Measurements from ENCODE around the gene SORCS2.

Gene SORCS2

DNA sequence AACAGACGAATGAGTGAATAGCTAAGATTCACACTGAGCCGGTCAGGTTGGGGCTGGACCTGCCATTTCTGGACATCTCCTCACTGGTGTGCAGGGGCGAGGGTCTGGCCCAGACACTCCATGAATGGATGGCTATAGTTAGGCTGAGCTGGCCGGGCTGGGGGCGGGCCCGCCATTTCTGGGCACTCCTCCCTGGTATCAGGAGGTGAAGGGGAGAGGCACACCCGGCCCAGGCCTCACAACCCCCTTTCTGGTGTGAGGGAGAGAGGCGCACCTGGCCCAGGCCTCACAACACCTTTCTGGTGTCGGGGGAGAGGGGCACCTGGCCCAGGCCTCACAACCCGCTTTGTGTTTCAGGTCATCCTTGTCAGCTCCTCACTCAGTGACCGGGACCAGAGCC is 445.6 kb downstream of the SORCS2 start:
- DNase-seq (ENCODE audit: low read depth) = no peak

- DNase-seq (ENCODE audit: low read depth) = no peak
These were observed 446.2 kb downstream of the SORCS2 start for GRCh38 chr4:7638489-7638888.

GRCh38 chr4:7638984-7639789 is 446.8 kb downstream of the SORCS2 start:
- no peak for DNase-seq (ENCODE audit: low read depth)

GRCh38 chr4:7640136-7640535 is 447.8 kb downstream of the SORCS2 start:
- no peak for DNase-seq (ENCODE audit: low read depth)

GRCh38 chr4:7641712-7642111 is 449.4 kb downstream of the SORCS2 start:
- no peak for DNase-seq (ENCODE audit: low read depth)

GRCh38 chr4:7642741-7643458 is 450.6 kb downstream of the SORCS2 start:
- no peak for DNase-seq (ENCODE audit: low read depth)

- DNase-seq (ENCODE audit: low read depth) = no peak
These were observed 452.8 kb downstream of the SORCS2 start for GRCh38 chr4:7645158-7645557.

GRCh38 chr4:7645956-7646355 is 453.6 kb downstream of the SORCS2 start:
- no peak for DNase-seq (ENCODE audit: low read depth)

GRCh38 chr4:7646384-7647061 is 454.2 kb downstream of the SORCS2 start:
- no peak for DNase-seq (ENCODE audit: low read depth)

DNA sequence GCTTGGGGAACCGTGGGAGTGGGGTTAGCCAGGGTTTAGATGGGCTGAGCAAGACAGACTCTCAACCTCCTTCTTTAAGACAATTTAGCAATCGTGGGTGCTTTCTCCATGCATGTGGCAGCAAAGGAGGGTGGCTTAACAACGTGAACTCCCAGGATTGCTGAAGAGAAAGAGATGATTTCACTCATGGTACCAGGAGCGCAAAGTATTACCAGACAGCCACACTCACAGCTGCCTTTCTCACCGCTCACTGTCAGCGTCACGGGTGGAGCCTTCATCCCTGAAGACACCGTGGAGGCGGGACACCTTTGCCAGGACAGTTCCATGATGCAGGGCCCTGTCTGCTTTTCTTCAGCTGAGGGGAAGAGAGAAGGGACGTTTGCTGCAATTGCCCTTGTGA is 454.8 kb downstream of the SORCS2 start:
- DNase-seq (ENCODE audit: low read depth) = no peak

DNA sequence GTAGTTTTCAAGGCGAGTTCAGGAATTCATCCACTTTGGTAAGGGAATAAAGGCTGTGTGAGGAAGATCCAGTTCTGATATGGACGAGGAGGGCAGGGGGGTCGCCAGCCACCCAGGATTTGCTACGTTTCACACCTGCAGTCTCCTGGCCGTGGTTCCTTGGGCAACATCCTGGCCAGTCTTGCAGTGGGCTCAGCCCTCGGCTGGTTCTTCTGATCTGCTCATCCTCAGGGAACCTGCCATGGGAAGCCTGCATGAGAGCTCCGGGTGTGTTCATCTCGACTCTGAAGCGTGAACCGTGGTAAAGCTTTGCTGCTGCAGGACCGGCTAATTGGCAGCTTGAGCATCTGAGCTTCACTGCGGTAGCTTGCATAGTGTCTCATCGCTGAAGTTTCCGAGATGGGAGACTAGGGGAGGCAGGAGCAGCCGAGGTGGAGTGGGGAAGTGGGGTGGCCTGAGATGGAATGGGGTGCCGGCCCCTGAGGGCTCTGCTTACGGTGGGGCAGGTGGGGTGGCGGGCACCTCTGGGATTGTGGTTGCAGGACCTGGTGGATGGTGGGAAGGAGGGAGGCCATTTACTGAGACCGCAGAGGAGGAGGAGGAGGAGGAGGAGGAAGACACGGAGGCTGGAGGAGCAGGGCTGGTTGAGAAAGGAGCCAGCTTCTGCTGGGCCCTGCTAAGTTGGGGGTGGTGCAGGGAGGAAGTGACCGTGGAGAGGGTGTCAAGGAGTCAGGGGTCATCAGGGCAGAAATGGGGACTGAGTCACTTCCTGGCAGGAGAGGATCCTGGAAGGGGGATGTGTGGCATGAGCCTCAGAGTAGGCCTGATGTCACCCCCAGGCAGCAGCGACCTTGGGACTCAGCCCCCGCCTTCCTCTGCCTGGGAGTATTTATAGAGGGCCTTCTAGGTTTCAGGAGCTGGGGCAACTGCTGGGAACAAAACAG is 455.5 kb downstream of the SORCS2 start:
- DNase-seq (ENCODE audit: low read depth) = no peak

DNA sequence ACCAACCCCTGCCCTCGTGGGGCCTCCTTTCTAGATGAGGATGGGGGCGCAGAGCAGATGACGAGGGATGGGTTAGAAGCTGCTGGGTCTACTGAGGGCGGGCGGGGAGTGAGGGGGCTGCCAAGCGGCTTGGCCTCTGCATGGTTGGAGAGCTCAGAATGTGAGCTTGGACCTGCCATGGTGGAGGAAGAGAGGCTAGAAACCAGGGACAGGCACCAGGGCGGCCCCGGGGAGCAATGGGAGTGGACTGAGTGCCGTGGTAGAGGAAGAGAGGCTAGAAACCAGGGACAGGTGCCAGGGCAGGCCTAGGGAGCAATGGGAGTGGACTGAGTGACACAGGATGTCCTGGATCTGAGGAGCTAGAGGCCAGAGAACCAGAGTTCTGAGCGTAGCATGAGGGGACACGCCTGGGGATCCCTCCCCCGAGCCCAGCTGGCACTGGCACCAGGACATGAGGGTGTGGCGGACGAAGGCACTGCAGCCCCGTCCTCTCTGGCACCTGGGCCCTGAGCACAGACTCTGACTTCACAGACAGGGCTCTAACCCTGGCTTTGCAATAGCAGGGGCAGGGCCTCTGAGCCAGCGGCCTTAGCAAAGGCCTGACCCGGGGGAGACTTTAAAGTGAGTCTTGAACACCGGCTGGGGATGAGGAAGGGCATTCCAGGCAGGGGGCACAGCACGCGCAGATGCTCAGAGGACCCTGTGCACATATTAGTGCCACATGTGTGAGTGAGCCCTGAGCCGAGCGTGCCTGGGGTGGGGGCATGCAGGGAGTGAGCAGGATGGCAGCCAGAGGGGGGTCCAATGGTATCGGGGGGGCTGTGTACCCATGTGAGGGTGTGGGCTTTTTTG is 456.4 kb downstream of the SORCS2 start:
- no peak for DNase-seq (ENCODE audit: low read depth)

DNA sequence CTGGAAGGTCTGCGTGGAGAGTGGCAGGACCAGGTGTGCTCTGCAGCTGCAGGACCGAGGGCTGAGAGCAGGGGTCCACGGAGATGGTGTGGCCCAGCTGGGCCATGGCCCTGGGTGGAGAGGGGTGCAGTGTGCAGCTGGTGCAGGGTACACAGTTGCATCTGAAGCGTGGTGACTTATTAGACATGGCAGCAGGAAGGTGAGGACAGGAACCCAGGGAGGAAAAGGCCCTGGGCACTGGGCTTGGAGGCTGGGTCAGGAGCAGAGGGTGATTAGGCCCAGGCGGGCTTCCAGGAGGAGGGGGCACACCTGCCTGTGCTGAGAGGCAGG is 457.0 kb downstream of the SORCS2 start:
- DNase-seq (ENCODE audit: low read depth) = no peak

- DNase-seq (ENCODE audit: low read depth) = peak; percentile 10
These were observed 457.6 kb downstream of the SORCS2 start for GRCh38 chr4:7649741-7650531.

- DNase-seq (ENCODE audit: low read depth) = no peak
These were observed 458.5 kb downstream of the SORCS2 start for GRCh38 chr4:7650606-7651385.

- DNase-seq (ENCODE audit: low read depth) = no peak
These were observed 459.2 kb downstream of the SORCS2 start for GRCh38 chr4:7651461-7651921.

DNA sequence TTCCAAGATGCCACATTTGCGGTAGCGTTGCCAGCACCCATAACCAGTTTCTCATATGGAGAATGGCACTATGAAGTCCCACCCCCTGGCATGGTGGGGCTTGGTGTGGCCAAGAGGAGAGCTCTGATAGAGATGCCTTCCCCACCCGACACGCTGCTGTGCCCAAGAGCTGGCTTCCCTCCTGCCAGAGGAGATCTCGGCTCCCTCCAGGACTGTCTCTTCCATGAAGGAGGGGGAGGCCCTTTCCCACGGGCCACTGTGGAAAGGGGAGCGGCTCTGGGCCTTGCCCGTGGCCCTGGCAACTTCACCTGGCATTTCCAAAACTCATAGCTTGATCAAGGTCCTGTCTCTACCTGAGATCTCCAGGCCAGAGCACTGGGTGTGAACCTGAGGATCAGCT is 459.7 kb downstream of the SORCS2 start:
- DNase-seq (ENCODE audit: low read depth) = no peak

DNA sequence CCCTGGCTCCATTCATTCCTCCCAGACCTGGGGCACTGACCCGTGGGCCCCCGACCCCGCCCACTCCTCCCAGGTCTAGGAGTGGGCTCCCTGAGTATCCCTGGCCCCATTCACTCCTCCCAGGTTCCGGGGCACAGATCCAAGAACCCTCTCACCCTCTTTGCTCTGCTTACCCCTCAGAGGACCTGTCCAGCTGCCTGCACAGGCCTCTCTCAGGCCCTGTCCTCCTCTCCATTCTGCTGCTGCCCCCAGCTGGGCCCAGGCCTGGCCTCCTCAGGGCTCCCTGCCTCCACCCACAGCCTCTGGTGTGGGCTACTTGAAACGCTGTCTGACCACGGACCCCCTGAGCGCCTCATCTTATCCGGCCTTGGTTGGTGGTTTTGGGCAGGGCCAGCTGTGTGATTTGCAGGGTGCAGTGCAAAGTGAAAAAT is 460.1 kb downstream of the SORCS2 start:
- no peak for DNase-seq (ENCODE audit: low read depth)

- DNase-seq (ENCODE audit: low read depth) = no peak
These were observed 460.6 kb downstream of the SORCS2 start for GRCh38 chr4:7652906-7653305.
